HG03196 (cell line): ENCODE data around the gene OR7C1.
"Not testable (repeated sequence)": the region's sequence is repeated elsewhere in the genome, so short reads cannot be mapped to it uniquely, and the experiment has no call there.

Experiments
- ATAC-seq: cut with Tn5 transposase; IDR thresholded peaks from one replicate; pipeline ENCODE4 v1.9.1; 2021; ENCODE audit not compliant: unreplicated experiment

Gene OR7C1

DNA sequence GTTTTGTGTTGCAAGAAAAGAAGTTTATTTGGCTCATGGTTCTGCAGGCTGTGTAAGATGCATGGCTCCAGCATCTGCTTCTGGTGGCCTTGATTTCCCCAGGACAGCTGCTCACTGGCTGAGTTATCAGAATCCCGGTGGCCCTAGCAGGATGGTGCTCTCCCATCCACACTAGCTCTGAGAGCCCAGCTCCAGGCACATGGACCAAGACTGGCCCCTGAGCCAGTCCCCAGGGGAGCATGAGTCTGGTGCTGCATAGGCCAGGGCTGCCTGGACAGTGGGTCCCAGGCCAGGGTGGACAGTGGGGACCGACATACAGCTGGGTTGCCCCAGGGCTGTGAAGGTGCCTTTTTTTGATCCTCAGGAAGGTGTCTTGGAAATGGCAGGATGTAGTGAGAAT is 67.0 kb downstream of the OR7C1 start:
- ATAC-seq, result no peak

DNA sequence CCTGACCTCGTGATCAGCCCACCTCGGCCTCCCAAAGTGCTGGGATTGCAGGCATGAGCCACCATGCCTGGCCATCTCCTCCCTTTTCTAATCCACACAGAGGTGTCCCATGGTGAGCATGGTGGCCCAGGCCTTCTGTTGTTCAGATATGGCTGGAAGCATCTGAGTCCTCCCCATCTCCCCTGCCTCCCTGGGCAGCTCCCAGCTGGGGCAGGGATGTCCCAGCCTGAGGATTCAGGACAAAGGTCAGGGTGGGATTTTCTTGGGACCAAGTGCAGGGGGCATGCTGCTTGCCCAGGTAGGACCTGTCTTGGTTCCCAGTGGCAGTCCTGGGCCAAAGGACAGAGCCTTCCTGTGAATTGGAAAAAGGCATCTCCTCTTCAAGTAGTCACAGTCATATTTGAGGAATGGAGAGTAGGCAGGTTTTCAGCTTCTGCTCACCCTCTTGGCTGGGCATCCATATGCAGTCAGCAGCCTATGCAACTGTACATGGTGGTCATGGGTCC is 67.5 kb downstream of the OR7C1 start:
- ATAC-seq, result no peak

DNA sequence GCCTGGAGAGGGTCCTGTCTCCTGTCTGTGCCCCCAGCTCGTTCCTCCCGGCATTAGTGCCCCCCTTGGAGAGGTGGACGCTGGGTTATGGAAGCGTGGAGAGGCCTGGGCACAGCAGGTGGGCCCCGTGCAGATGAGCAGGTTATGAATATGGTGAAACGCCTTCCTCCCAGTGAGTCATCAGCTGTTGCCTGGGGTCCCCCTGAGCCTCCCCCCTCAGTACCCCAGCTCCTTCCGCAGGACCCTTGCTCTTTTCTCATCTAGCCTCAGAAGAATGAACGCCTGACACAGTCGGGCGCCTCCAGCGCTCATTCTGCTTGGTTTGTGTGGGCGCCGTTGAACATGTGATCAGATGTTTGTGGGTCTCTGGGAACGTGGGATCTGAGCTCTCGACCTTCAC is 69.1 kb downstream of the OR7C1 start:
- not testable (repeated sequence) for ATAC-seq

DNA sequence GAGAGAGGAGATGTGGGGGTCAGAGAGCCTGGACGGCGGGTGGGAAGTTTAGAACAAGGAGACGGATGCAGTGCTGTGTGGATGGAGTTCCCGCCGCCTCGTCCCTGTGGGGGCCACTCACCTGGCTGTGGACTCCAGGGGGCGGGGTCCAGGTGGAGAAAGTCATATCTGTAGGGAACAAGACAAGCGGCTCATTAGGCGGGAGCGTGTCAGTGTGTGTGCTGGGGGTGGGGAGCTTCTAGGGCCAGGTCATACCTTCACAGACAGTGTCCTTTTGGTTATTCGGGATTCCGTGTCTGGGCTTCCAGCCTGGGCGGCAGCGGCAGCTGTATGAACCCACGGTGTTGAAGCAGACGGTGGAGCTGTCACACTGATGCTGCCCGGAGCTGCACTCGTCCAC is 69.6 kb downstream of the OR7C1 start:
- ATAC-seq, result not testable (repeated sequence)

DNA sequence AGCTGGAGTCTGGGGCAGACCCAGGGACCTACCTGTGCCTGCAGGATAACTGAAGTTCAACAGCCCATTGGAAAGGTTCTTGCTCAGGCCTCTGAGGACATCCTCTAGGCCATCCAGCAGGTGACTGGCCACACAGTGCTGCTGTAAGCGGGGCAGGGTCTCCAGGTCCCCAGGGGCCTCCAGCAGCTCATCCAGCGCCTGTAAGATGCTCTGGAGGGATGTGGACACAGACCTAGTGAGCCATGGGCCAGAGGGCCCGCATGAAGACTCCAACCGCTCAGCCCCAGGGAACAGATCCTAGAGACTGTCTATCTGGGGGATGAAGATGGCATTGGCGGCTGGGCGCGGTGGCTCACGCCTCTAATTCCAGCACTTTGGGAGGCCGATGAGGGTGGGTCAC is 70.6 kb downstream of the OR7C1 start:
- no peak for ATAC-seq

DNA sequence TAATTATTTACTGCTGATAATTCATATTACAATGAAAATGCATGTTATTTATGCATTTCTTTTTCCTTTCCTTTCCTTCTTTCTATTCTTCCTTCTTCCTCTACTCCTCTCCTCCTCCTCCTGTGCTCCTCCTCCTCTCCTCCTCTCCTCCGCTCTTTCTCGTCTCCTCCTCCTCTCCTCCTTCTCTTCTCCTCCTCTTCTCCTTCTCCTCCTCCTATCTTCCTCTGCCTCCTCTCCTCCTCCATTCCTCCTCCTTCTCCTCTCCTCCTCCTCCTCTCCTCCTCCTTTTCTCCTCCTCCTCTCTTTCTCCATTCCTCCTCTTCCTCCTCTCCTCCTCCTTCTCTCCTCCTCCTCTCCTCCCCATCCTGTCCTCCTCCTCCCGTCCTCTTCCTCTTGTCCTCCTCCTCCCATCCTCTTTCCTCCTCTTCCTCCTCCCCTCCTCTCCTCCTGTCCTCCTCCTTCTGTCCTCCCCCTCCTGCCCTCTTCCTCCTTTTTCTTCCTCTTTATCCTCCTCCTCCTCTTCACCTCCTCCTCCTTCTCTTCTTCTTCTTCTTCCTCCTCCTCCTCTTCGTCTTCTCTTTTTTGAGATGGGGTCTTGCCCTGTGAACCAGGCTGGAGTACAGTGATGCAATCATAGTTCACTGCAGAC is 71.4 kb downstream of the OR7C1 start:
- no peak for ATAC-seq

- no peak for ATAC-seq
These were observed 72.9 kb downstream of the OR7C1 start for GRCh38 chr19:14762111-14762510.

GRCh38 chr19:14761607-14762006 is 73.4 kb downstream of the OR7C1 start:
- ATAC-seq, result no peak

GRCh38 chr19:14758816-14759215 is 76.2 kb downstream of the OR7C1 start:
- no peak for ATAC-seq

DNA sequence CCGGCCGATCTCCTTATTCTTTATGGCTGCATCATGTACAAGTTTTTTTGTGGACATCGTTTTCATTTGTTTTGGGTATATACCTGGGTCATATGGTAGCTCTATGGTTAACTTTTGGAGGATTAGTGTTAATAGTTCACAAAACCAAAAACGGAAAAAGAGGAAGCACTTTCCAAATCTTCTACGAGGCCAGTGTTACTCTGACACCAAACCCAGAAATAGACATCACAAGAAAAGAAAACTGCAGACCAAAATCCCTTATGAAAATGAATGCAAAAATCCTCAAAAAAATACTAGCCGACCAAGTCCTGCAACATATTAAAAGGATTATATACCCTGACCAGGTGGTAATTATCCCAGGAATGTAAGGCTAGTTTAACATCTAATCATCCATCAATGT is 86.4 kb downstream of the OR7C1 start:
- no peak for ATAC-seq
